ENCODE data around the gene ABHD18.
"Not testable (repeated sequence)": the region's sequence is repeated elsewhere in the genome, so short reads cannot be mapped to it uniquely, and the experiment has no call there.

DNA sequence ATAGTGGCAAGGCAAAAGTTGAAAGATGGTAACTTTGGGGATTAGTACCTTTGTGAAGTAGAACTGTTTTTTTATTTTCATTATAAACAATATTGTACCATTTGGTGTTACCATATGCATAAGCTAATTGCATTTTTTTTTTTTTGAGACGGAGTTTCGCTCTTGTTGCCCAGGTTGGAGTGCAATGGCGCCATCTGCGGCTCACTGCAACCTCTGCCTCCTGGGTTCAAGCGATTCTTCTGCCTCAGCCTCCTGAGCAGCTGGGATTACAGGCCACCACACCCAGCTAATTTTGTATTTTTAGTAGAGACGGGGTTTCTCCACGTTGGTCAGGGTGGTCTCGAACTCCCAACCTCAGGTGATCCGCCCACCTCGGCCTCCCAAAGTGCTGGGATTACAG is 86.0 kb downstream of the ABHD18 start:
- not testable (repeated sequence) for TF ChIP-seq CTCF, POLR2AphosphoS5, POLR2A, EP300 (IDR thresholded peaks at IDR 0.05)

Measured in stomach (tissue), 4 donors.